ENCODE data around the gene PRORP.
"Not testable (repeated sequence)": the region's sequence is repeated elsewhere in the genome, so short reads cannot be mapped to it uniquely, and the experiment has no call there.

Gene PRORP

GRCh38 chr14:35088514-35088913, 33.8 kb upstream of the PRORP start:
- no peak for DNase-seq (ENCODE audit: low spot score)
- TF ChIP-seq CTCF (IDR thresholded peaks at IDR 0.05; ENCODE audit: borderline replicate concordance, control extremely low read depth, extremely low read depth, insufficient read depth, missing control alignments), result no peak
- in situ Hi-C loops (cut with MboI; ENCODE audit: low sequenced_read_pairs, unreplicated experiment), result no loop called here

- in situ Hi-C loops (cut with MboI; ENCODE audit: low sequenced_read_pairs, unreplicated experiment); DNase-seq (ENCODE audit: low spot score): not testable (repeated sequence)
These were observed 27.7 kb upstream of the PRORP start for GRCh38 chr14:35094645-35095044.

- in situ Hi-C loops (cut with MboI; ENCODE audit: low sequenced_read_pairs, unreplicated experiment), result no loop called here
- no peak for TF ChIP-seq CTCF (IDR thresholded peaks at IDR 0.05; ENCODE audit: borderline replicate concordance, control extremely low read depth, extremely low read depth, insufficient read depth, missing control alignments)
- DNase-seq (ENCODE audit: low spot score), result no peak
These were observed 14.5 kb upstream of the PRORP start for GRCh38 chr14:35107866-35108265.

- no peak for DNase-seq (ENCODE audit: low spot score)
- in situ Hi-C loops (cut with MboI; ENCODE audit: low sequenced_read_pairs, unreplicated experiment), result no loop called here
- no peak for TF ChIP-seq CTCF (IDR thresholded peaks at IDR 0.05; ENCODE audit: borderline replicate concordance, control extremely low read depth, extremely low read depth, insufficient read depth, missing control alignments)
These were observed 9.7 kb upstream of the PRORP start for GRCh38 chr14:35112641-35113040.

GRCh38 chr14:35113308-35113950, 8.9 kb upstream of the PRORP start:
- no peak for DNase-seq (ENCODE audit: low spot score)
- TF ChIP-seq CTCF (IDR thresholded peaks at IDR 0.05; ENCODE audit: borderline replicate concordance, control extremely low read depth, extremely low read depth, insufficient read depth, missing control alignments), result no peak
- in situ Hi-C loops (cut with MboI; ENCODE audit: low sequenced_read_pairs, unreplicated experiment), result no loop called here

- DNase-seq (ENCODE audit: low spot score), result no peak
- in situ Hi-C loops (cut with MboI; ENCODE audit: low sequenced_read_pairs, unreplicated experiment), result no loop called here
- TF ChIP-seq CTCF (IDR thresholded peaks at IDR 0.05; ENCODE audit: borderline replicate concordance, control extremely low read depth, extremely low read depth, insufficient read depth, missing control alignments), result no peak
These were observed 8.3 kb upstream of the PRORP start for GRCh38 chr14:35114036-35114435.

- DNase-seq (ENCODE audit: low spot score), result no peak
- no peak for TF ChIP-seq CTCF (IDR thresholded peaks at IDR 0.05; ENCODE audit: borderline replicate concordance, control extremely low read depth, extremely low read depth, insufficient read depth, missing control alignments)
- in situ Hi-C loops (cut with MboI; ENCODE audit: low sequenced_read_pairs, unreplicated experiment), result no loop called here
These were observed 6.1 kb upstream of the PRORP start for GRCh38 chr14:35116242-35116641.

All from GM13976 (cell line).